Measurements from ENCODE around the gene KLF16. TPM values are rescaled to one million over a fixed set of nuclear protein-coding genes. Genes with fewer than 3 reads are reported as not detected.

Gene KLF16
- total RNA-seq, 1 donor = 6.9 TPM

GRCh38 chr19:1851654-1852580 lies 11.5 kb downstream of the KLF16 start:
- peaks cover 2% of the 10 kb centered on the region for H3K36me3 ChIP-seq (ENCODE audit: insufficient read depth, low read length)
- no peaks in the 10 kb centered on the region for H3K27me3 ChIP-seq (ENCODE audit: insufficient read depth, low read length)
- H3K9me3 ChIP-seq (ENCODE audit: low read depth, low read length) = no peaks in the 10 kb centered on the region
- peaks cover 18% of the 10 kb centered on the region for H3K4me1 ChIP-seq (ENCODE audit: insufficient read depth, low read length)
- no peak overlapping the region for H3K4me2 ChIP-seq (ENCODE audit: insufficient read depth, low read length)
- H4K20me1 ChIP-seq (ENCODE audit: insufficient read depth, low read length) = peaks cover 55% of the 10 kb centered on the region
- H3K4me3 ChIP-seq (ENCODE audit: insufficient read depth, low read length) = no peak overlapping the region
- H3K27ac ChIP-seq (ENCODE audit: low read depth, low read length) = no peak overlapping the region
- DNase-seq (ENCODE audit: insufficient read length, low spot score, missing footprints) = no peak
- no peak overlapping the region for H2AFZ ChIP-seq (ENCODE audit: low read length)
- no peak for TF ChIP-seq CTCF (IDR thresholded peaks at IDR 0.05; ENCODE audit: extremely low read depth, low read depth, low read length)
- H3K79me2 ChIP-seq (ENCODE audit: insufficient read depth, low read length) = peaks cover 81% of the 10 kb centered on the region

GRCh38 chr19:1850809-1851653 lies 12.3 kb downstream of the KLF16 start:
- Histone ChIP-seq H3K4me3 (ENCODE audit: insufficient read depth, low read length) (no peak overlapping the region), H2AFZ (ENCODE audit: low read length) (no peak overlapping the region), H3K4me2 (ENCODE audit: insufficient read depth, low read length) (no peak overlapping the region), H3K79me2 (ENCODE audit: insufficient read depth, low read length) (peaks cover 81% of the 10 kb centered on the region), H4K20me1 (ENCODE audit: insufficient read depth, low read length) (peaks cover 57% of the 10 kb centered on the region), H3K27ac (ENCODE audit: low read depth, low read length) (no peak overlapping the region), H3K9me3 (ENCODE audit: low read depth, low read length) (no peaks in the 10 kb centered on the region), H3K27me3 (ENCODE audit: insufficient read depth, low read length) (no peaks in the 10 kb centered on the region), H3K36me3 (ENCODE audit: insufficient read depth, low read length) (peaks cover 2% of the 10 kb centered on the region), H3K4me1 (ENCODE audit: insufficient read depth, low read length) (peaks cover 22% of the 10 kb centered on the region)
- no peak for DNase-seq (ENCODE audit: insufficient read length, low spot score, missing footprints)
- no peak for TF ChIP-seq CTCF (IDR thresholded peaks at IDR 0.05; ENCODE audit: extremely low read depth, low read depth, low read length)

- no peak overlapping the region for H2AFZ ChIP-seq (ENCODE audit: low read length)
- H3K4me3 ChIP-seq (ENCODE audit: insufficient read depth, low read length) = no peak overlapping the region
- no peak overlapping the region for H3K4me2 ChIP-seq (ENCODE audit: insufficient read depth, low read length)
- peaks cover 60% of the 10 kb centered on the region for H4K20me1 ChIP-seq (ENCODE audit: insufficient read depth, low read length)
- peaks cover 2% of the 10 kb centered on the region for H3K36me3 ChIP-seq (ENCODE audit: insufficient read depth, low read length)
- peaks cover 15% of the 10 kb centered on the region for H3K4me1 ChIP-seq (ENCODE audit: insufficient read depth, low read length)
- TF ChIP-seq CTCF (IDR thresholded peaks at IDR 0.05; ENCODE audit: extremely low read depth, low read depth, low read length) = no peak
- peaks cover 81% of the 10 kb centered on the region for H3K79me2 ChIP-seq (ENCODE audit: insufficient read depth, low read length)
- DNase-seq (ENCODE audit: insufficient read length, low spot score, missing footprints) = no peak
- no peaks in the 10 kb centered on the region for H3K27me3 ChIP-seq (ENCODE audit: insufficient read depth, low read length)
- H3K27ac ChIP-seq (ENCODE audit: low read depth, low read length) = no peak overlapping the region
- H3K9me3 ChIP-seq (ENCODE audit: low read depth, low read length) = no peaks in the 10 kb centered on the region
Measured at GRCh38 chr19:1849886-1850398, 13.4 kb downstream of the KLF16 start.
